BLaER1 (cell line): ENCODE data around the gene PCDHA9.
"Not testable (repeated sequence)": the region's sequence is repeated elsewhere in the genome, so short reads cannot be mapped to it uniquely, and the experiment has no call there.

Source experiments
- H3K27ac ChIP-seq: shearing (Covaris generic); formaldehyde crosslinking; 2 replicates; pipeline ENCODE4 v1.8.1; 2022
- H3K27me3 ChIP-seq: shearing (Covaris generic); formaldehyde crosslinking; 2 replicates; pipeline ENCODE4 v1.8.1; 2022
- H3K36me3 ChIP-seq: shearing (Covaris generic); formaldehyde crosslinking; 2 replicates; pipeline ENCODE4 v1.8.1; 2022
- H3K4me1 ChIP-seq: shearing (Covaris generic); formaldehyde crosslinking; 2 replicates; pipeline ENCODE4 v1.8.1; 2022
- H3K4me2 ChIP-seq: shearing (Covaris generic); formaldehyde crosslinking; 2 replicates; pipeline ENCODE4 v1.8.1; 2022
- H3K4me3 ChIP-seq: shearing (Covaris generic); formaldehyde crosslinking; 2 replicates; pipeline ENCODE4 v1.8.1; 2022
- H3K9ac ChIP-seq: shearing (Covaris generic); formaldehyde crosslinking; 2 replicates; pipeline ENCODE4 v1.8.1; 2022
- H3K9me3 ChIP-seq: shearing (Covaris generic); formaldehyde crosslinking; 2 replicates; pipeline ENCODE4 v1.8.1; 2022
- H4K20me1 ChIP-seq: shearing (Covaris generic); formaldehyde crosslinking; 2 replicates; pipeline ENCODE4 v1.8.1; 2022
- Cebpa-rat ChIP-seq: shearing (Covaris generic); IDR thresholded peaks from 2 replicates; pipeline ENCODE4 v1.8.1; 2022

Gene PCDHA9

GRCh38 chr5:140821375-140822280 is 26.6 kb upstream of the PCDHA9 start, which contains the start of gene PCDHA5:
Gene PCDHA5, plus strand, starts transcription at chr5:140821613.
- peaks cover 34% of the 10 kb centered on the region for H3K9me3 ChIP-seq
- no peaks in the 10 kb centered on the region for H3K36me3 ChIP-seq
- H3K27me3 ChIP-seq = no peaks in the 10 kb centered on the region
- TF ChIP-seq Cebpa-rat = no peak
- H3K27ac ChIP-seq = no peak within 1 kb of the TSS
- no peak within 1 kb of the TSS for H3K4me2 ChIP-seq
- H3K4me1 ChIP-seq = no peaks in the 10 kb centered on the region
- no peaks in the 10 kb centered on the region for H4K20me1 ChIP-seq
- H3K4me3 ChIP-seq = no peak within 1 kb of the TSS
- H3K9ac ChIP-seq = no peak within 1 kb of the TSS

GRCh38 chr5:140822281-140822629 is 25.9 kb upstream of the PCDHA9 start:
- no peaks in the 10 kb centered on the region for H4K20me1 ChIP-seq
- no peaks in the 10 kb centered on the region for H3K36me3 ChIP-seq
- H3K4me3 ChIP-seq = no peak overlapping the region
- H3K27me3 ChIP-seq = no peaks in the 10 kb centered on the region
- no peak overlapping the region for H3K4me2 ChIP-seq
- H3K4me1 ChIP-seq = no peaks in the 10 kb centered on the region
- H3K9me3 ChIP-seq = peaks cover 34% of the 10 kb centered on the region
- no peak overlapping the region for H3K9ac ChIP-seq
- TF ChIP-seq Cebpa-rat = no peak
- no peak overlapping the region for H3K27ac ChIP-seq

DNA sequence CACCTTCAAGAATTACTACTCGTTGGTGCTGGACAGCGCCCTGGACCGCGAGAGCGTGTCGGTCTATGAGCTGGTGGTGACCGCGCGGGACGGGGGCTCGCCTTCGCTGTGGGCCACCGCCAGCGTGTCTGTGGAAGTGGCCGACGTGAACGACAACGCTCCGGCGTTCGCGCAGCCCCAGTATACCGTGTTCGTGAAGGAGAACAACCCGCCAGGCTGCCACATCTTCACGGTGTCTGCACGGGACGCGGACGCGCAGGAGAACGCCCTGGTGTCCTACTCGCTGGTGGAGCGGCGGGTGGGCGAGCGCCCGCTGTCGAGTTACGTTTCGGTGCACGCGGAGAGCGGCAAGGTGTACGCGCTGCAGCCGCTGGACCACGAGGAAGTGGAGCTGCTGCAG is 25.2 kb upstream of the PCDHA9 start:
- not testable (repeated sequence) for H3K27me3 ChIP-seq, H3K4me3 ChIP-seq, H3K4me2 ChIP-seq, H3K36me3 ChIP-seq, H3K27ac ChIP-seq, H4K20me1 ChIP-seq, H3K9ac ChIP-seq, H3K4me1 ChIP-seq
- peaks cover 37% of the 10 kb centered on the region for H3K9me3 ChIP-seq

DNA sequence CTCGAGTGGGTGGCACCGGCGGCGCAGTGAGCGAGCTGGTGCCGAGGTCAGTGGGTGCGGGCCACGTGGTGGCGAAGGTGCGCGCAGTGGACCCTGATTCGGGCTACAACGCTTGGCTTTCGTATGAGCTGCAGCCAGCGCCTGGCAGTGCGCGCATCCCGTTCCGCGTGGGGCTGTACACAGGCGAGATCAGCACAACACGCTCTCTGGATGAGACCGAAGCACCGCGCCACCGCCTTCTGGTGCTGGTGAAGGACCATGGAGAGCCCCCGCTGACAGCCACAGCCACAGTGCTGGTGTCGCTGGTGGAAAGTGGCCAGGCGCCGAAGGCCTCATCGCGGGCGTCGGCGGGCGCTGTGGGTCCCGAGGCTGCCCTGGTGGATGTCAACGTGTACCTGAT is 24.7 kb upstream of the PCDHA9 start:
- Histone ChIP-seq H3K36me3 (no peaks in the 10 kb centered on the region), H3K27me3 (no peaks in the 10 kb centered on the region), H4K20me1 (no peaks in the 10 kb centered on the region), H3K9me3 (peaks cover 40% of the 10 kb centered on the region), H3K4me3 (no peak overlapping the region), H3K4me2 (no peak overlapping the region), H3K4me1 (no peaks in the 10 kb centered on the region), H3K27ac (no peak overlapping the region), H3K9ac (no peak overlapping the region)
- no peak for TF ChIP-seq Cebpa-rat

DNA sequence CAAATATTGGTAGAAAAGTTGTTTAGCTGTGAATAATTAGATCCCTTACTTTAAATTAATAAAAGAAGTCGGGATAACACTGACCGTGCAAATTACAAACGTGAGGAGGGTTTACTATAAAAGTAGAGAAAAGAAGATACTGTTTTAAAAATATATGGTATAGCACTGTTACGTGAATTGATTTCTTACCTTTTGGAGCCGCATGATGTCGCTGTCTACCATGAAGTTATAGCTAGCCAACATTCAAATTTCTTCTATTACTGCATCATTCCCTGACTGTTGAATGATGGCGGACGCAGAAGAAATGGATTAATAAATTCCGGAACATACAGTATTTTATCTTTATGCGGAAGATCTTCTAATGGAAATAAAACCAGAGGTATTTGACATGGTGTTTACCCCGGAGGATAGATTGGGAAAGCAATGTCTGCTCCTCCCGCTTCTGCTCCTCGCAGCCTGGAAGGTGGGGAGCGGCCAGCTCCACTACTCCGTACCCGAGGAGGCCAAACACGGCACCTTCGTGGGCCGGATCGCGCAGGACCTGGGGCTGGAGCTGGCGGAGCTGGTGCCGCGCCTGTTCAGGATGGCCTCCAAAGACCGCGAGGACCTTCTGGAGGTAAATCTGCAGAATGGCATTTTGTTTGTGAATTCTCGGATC is 20.3 kb upstream of the PCDHA9 start, which contains the start of gene PCDHA6:
PCDHA6 (plus strand) TSS at position 257 of the 658 bp plus-strand sequence; CDS start at position 389, 132 bp downstream.
- Histone ChIP-seq H3K4me1 (no peaks in the 10 kb centered on the region), H4K20me1 (no peaks in the 10 kb centered on the region), H3K9ac (no peak within 1 kb of the TSS), H3K36me3 (no peaks in the 10 kb centered on the region), H3K4me3 (no peak within 1 kb of the TSS), H3K4me2 (no peak within 1 kb of the TSS), H3K27ac (no peak within 1 kb of the TSS), H3K9me3 (peaks cover 40% of the 10 kb centered on the region), H3K27me3 (no peaks in the 10 kb centered on the region)
- TF ChIP-seq Cebpa-rat = no peak

DNA sequence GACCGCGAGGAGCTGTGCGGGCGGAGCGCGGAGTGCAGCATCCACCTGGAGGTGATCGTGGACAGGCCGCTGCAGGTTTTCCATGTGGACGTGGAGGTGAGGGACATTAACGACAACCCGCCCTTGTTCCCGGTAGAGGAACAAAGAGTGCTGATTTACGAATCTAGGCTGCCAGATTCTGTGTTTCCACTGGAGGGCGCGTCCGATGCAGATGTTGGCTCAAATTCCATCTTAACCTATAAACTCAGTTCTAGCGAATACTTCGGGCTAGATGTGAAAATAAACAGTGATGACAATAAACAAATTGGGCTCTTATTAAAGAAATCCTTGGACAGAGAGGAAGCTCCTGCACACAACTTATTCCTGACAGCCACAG is 19.8 kb upstream of the PCDHA9 start:
- Histone ChIP-seq H3K36me3 (no peaks in the 10 kb centered on the region), H3K27me3 (no peaks in the 10 kb centered on the region), H4K20me1 (no peaks in the 10 kb centered on the region), H3K4me2 (no peak overlapping the region), H3K9me3 (peaks cover 35% of the 10 kb centered on the region), H3K4me1 (no peaks in the 10 kb centered on the region), H3K27ac (no peak overlapping the region), H3K4me3 (no peak overlapping the region), H3K9ac (no peak overlapping the region)
- no peak for TF ChIP-seq Cebpa-rat

GRCh38 chr5:140829511-140830501 is 18.4 kb upstream of the PCDHA9 start:
- H3K4me2 ChIP-seq, H3K4me3 ChIP-seq, H3K27ac ChIP-seq, H3K36me3 ChIP-seq, H3K27me3 ChIP-seq, H3K4me1 ChIP-seq, H4K20me1 ChIP-seq, H3K9ac ChIP-seq: not testable (repeated sequence)
- H3K9me3 ChIP-seq = peaks cover 32% of the 10 kb centered on the region

DNA sequence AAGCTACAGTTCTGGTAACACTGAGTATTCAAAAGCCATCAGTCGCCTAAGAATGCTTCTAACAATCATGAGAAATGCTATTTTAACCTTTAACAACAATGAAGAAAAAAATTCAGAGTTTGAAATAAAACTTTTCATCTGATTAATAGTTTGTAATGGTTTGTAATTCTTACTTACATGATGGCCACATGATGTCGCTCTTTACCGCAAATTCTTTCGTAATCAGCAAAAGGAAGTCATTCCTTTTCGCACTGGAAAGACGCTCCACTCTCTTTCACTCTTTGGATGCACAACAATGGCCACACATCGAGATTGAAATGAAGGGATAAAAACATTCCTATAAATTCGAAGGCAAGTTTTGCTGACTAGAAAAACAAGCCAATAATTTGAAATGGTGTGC is 14.2 kb upstream of the PCDHA9 start, which contains the start of gene PCDHA7:
PCDHA7 (plus strand) TSS at position 277 of the 400 bp plus-strand sequence; CDS start at position 392, 115 bp downstream.
- no peak for TF ChIP-seq Cebpa-rat

GRCh38 chr5:140834439-140835008 is 13.7 kb upstream of the PCDHA9 start:
- not testable (repeated sequence) for H3K4me2 ChIP-seq, H3K27me3 ChIP-seq, H3K27ac ChIP-seq, H3K4me1 ChIP-seq, H4K20me1 ChIP-seq, H3K36me3 ChIP-seq, H3K9ac ChIP-seq, H3K4me3 ChIP-seq
- H3K9me3 ChIP-seq = peaks cover 30% of the 10 kb centered on the region

More for the DNA sequence above, 14.2 kb upstream of the PCDHA9 start, which contains the start of gene PCDHA7:
- Histone ChIP-seq H3K9me3 (peaks cover 34% of the 10 kb centered on the region), H3K4me1 (no peaks in the 10 kb centered on the region), H3K4me3 (no peak within 1 kb of the TSS), H3K36me3 (no peaks in the 10 kb centered on the region), H3K27me3 (no peaks in the 10 kb centered on the region), H4K20me1 (no peaks in the 10 kb centered on the region), H3K27ac (no peak within 1 kb of the TSS), H3K9ac (no peak within 1 kb of the TSS), H3K4me2 (no peak within 1 kb of the TSS)
